K562 (cell line): ENCODE results near the gene CBLIF. TPM values are rescaled to one million over a fixed set of nuclear protein-coding genes. Genes with fewer than 3 reads are reported as not detected.
A peak's percentile ranks its signal among the peaks of the same experiment; 100 is the strongest.

Experiments
- ATAC-seq: fragments of 200-7000 bp; cut with Tn5 transposase; 3 replicates; pipeline ENCODE4 v1.9.1; 2020; ENCODE audit warnings: moderate library complexity
- BruUV-seq: library from RNA; stranded (reverse); fragments of 400-500 nt; replicated peaks from 2 replicates; lab custom pipeline; 2021; lab: Mats Ljungman, UMichigan
- CTCF ChIA-PET: fragments of 300-600 bp; formaldehyde crosslinking; extraction: SDS; loops from one replicate; lab custom pipeline; 2021; ENCODE audit warnings: low intra/inter-chr PET ratio; lab: Yijun Ruan, JAX
- POLR2A ChIA-PET: fragments of 300-600, 350-650 bp; sonication (Branson Sonifier 250); formaldehyde crosslinking; extraction: SDS; loops from one replicate; lab custom pipeline; 2021; ENCODE audit warnings: antibody characterized with exemption, inconsistent platforms; lab: Yijun Ruan, JAX
- DNase-seq, 4 experiments: peaks; one replicate each; pipeline versions ENCODE4 v3.0.0 to v3.0.0-alpha.2; 2011 to 2018; ENCODE audit warnings: low spot score in 3 of 4, mixed read lengths in 3 of 4; ENCODE audit errors: extremely low read depth in 1 of 4
- FAIRE-seq: peaks from 2 replicates; lab custom pipeline; 2011; peaks lifted over from hg19 to GRCh38; lab: Jason Lieb, UNC
- H2AFZ ChIP-seq: 2 replicates; pipeline ENCODE4 v1.6.0; 2011; ENCODE audit warnings: low read depth, low read length, control low read depth, inconsistent platforms
- H3K27ac ChIP-seq: fragments of 200-600 bp; 3 replicates; pipeline ENCODE4 v1.8.0; 2011; ENCODE audit warnings: low read depth, mild to moderate bottlenecking, control low read depth, inconsistent platforms, low read length, moderate library complexity, mixed read lengths; ENCODE audit errors: extremely low read depth
- H3K27me3 ChIP-seq, 2 experiments: fragments of 300-600 bp in 1 of 2; 2 replicates in 1 of 2; 3 replicates in 1 of 2; pipeline versions ENCODE4 v1.6.0 to v1.8.0; 2011; ENCODE audit warnings: inconsistent platforms in 2 of 2, low read length in 2 of 2, mild to moderate bottlenecking in 1 of 2, mixed read lengths in 1 of 2, moderate library complexity in 1 of 2; ENCODE audit not compliant: control insufficient read depth in 2 of 2, insufficient read depth in 2 of 2
- H3K36me3 ChIP-seq: fragments of 300-600 bp; 3 replicates; pipeline ENCODE4 v1.8.0; 2011; ENCODE audit warnings: mild to moderate bottlenecking, low read length, inconsistent platforms; ENCODE audit not compliant: control insufficient read depth, insufficient read depth
- H3K4me1 ChIP-seq, 2 experiments: fragments of 200-600 bp in 1 of 2; replicated peaks in 1 of 2; 2 replicates in 1 of 2; 3 replicates in 1 of 2; pipeline versions ENCODE4 v1.5.1 to v1.8.0; 2011; ENCODE audit warnings: inconsistent platforms in 2 of 2, low read length in 2 of 2, mild to moderate bottlenecking in 1 of 2, mixed read lengths in 1 of 2, moderate library complexity in 1 of 2; ENCODE audit not compliant: control insufficient read depth in 2 of 2, insufficient read depth in 2 of 2
- H3K4me2 ChIP-seq: 2 replicates; pipeline ENCODE4 v1.6.1; 2011; ENCODE audit warnings: low read length, control low read depth, inconsistent platforms, mixed read lengths; ENCODE audit not compliant: insufficient read depth
- H3K4me3 ChIP-seq: fragments of 200-600 bp; sonication (generic), shearing (Covaris generic); 2 replicates; pipeline ENCODE4 v1.5.1; 2016; ENCODE audit warnings: control low read depth, inconsistent platforms
- H3K79me2 ChIP-seq: fragments of 200-600 bp; 3 replicates; pipeline ENCODE4 v1.8.0; 2011; ENCODE audit warnings: low read length, inconsistent platforms; ENCODE audit not compliant: control insufficient read depth, insufficient read depth
- H3K9ac ChIP-seq, 2 experiments: 2 replicates each; pipeline versions ENCODE4 v1.6.0 to v1.6.1; 2011; ENCODE audit warnings: low read depth in 2 of 2, low read length in 2 of 2, control low read depth in 1 of 2, inconsistent platforms in 1 of 2, mild to moderate bottlenecking in 1 of 2, mixed read lengths in 1 of 2; ENCODE audit not compliant: insufficient read depth in 1 of 2
- H3K9me1 ChIP-seq: one replicate; pipeline ENCODE4 v1.6.0; 2011; ENCODE audit warnings: inconsistent platforms, mild to moderate bottlenecking, low read length, moderate library complexity; ENCODE audit not compliant: control insufficient read depth, insufficient read depth
- H3K9me3 ChIP-seq: replicated peaks from 2 replicates; pipeline ENCODE4 v1.5.1; 2011; ENCODE audit warnings: low read depth, low read length, inconsistent platforms; ENCODE audit not compliant: control insufficient read depth, insufficient read depth
- H4K20me1 ChIP-seq: replicated peaks from 2 replicates; pipeline ENCODE4 v1.6.1; 2011; ENCODE audit warnings: low read length, inconsistent platforms, mixed read lengths; ENCODE audit not compliant: control insufficient read depth, insufficient read depth
- ARID1B ChIP-seq: fragments of 450-650 bp; IDR thresholded peaks from 2 replicates; pipeline ENCODE4 v1.6.1; 2016; ENCODE audit warnings: antibody characterized with exemption, mild to moderate bottlenecking, inconsistent platforms
- EHMT2 ChIP-seq: fragments of 450-650 bp; IDR thresholded peaks from 2 replicates; pipeline ENCODE4 v1.6.1; 2018; ENCODE audit warnings: antibody characterized with exemption
- GTF2F1 ChIP-seq: IDR thresholded peaks from 2 replicates; pipeline ENCODE4 v1.6.1; 2011; ENCODE audit warnings: low read depth, low read length, improper control_type of control experiment
- HIVEP1 ChIP-seq: fragments of 250-450 bp; sonication (Bioruptor Pico); IDR thresholded peaks from 2 replicates; pipeline ENCODE4 v1.4.0; 2020; ENCODE audit warnings: mild to moderate bottlenecking
- NCOA2 ChIP-seq, 2 experiments: fragments of 450-650 bp; IDR thresholded peaks; 2 replicates each; pipeline ENCODE4 v1.6.1; 2018; ENCODE audit warnings: mild to moderate bottlenecking in 2 of 2, moderate library complexity in 1 of 2; ENCODE audit not compliant: partially characterized antibody in 2 of 2
- NFIC ChIP-seq: fragments of 450-650 bp; IDR thresholded peaks from 2 replicates; pipeline ENCODE4 v1.6.1; 2017; ENCODE audit warnings: mild to moderate bottlenecking, inconsistent platforms
- NFIX ChIP-seq: fragments of 250-450 bp; sonication (Bioruptor Pico); IDR thresholded peaks from 2 replicates; pipeline ENCODE4 v1.4.0; 2020; ENCODE audit warnings: low read depth, mild to moderate bottlenecking, moderate library complexity
- NRF1 ChIP-seq, 2 experiments: fragments of 450-650 bp; IDR thresholded peaks in 1 of 2; conservative IDR thresholded peaks in 1 of 2; 2 replicates each; pipeline ENCODE4 v1.6.1; 2014; ENCODE audit warnings: mild to moderate bottlenecking in 2 of 2
- PRMT5 ChIP-seq: sonication (generic); formaldehyde crosslinking; IDR thresholded peaks from 2 replicates; pipeline ENCODE4 v1.5.0; 2020; ENCODE audit warnings: missing genetic modification reagents
- RNF219 ChIP-seq: fragments of 250-450 bp; sonication (Bioruptor Pico); IDR thresholded peaks from 2 replicates; pipeline ENCODE4 v1.5.0; 2022; ENCODE audit warnings: mild to moderate bottlenecking
- SMAD1 ChIP-seq: fragments of 150-350 bp; IDR thresholded peaks from 2 replicates; pipeline ENCODE4 v1.6.1; 2014; ENCODE audit warnings: low read length, low read depth; ENCODE audit not compliant: partially characterized antibody
- XRCC4 ChIP-seq: IDR thresholded peaks from one replicate; pipeline ENCODE4 v1.6.1; 2011; ENCODE audit not compliant: insufficient read depth, insufficient read length; ENCODE audit errors: extremely low read depth
- YY1 ChIP-seq, 3 experiments: IDR thresholded peaks; 2 replicates each; pipeline ENCODE4 v1.6.1; 2011; ENCODE audit warnings: low read length in 2 of 3, mild to moderate bottlenecking in 2 of 3, moderate library complexity in 2 of 3, borderline replicate concordance in 1 of 3, control low read depth in 1 of 3, low read depth in 1 of 3; ENCODE audit not compliant: insufficient read depth in 3 of 3, insufficient replicate concordance in 2 of 3, control insufficient read depth in 1 of 3, insufficient read length in 1 of 3; ENCODE audit errors: extremely low read depth in 1 of 3
- WGBS: fragments of 100-300 bp; shearing (Covaris generic); methylation state at CpG from one replicate; pipeline ENCODE4 v1.1.6; 2016; ENCODE audit warnings: low coverage, mixed read lengths; ENCODE audit not compliant: insufficient coverage; ENCODE audit errors: missing lambda C conversion rate; 5-methylcytosine and 5-hydroxymethylcytosine counted together
- in situ Hi-C: fragments of 300-500 bp; cut with MboI; formaldehyde crosslinking; loops from 4 replicates; pipeline ENCODE4 v1.15.0; 2018; ENCODE audit warnings: inconsistent platforms, mixed read lengths
- intact Hi-C: fragments of 100-400 bp; cut with micrococcal nuclease; formaldehyde crosslinking; loops from 2 replicates; pipeline ENCODE4 v1.14.2; 2022
- polyA plus RNA-seq, 8 experiments: library from polyadenylated mRNA; depleted of rRNA in 4 of 8; stranded (reverse) in 5 of 8; unstranded in 3 of 8; fragments of >200 nt; fragmentation: Nextera tagmentation in 2 of 8; fragmentation: Illumina TruSeq in 1 of 8; extraction: Ambion mirVana in 2 of 8; extraction: Trizol in 1 of 8; gene quantifications; 2 replicates each; pipeline versions ENCODE4 v1.2.1 to v1.2.3, GENCODE V29; 2011 to 2014; ENCODE audit warnings: inconsistent platforms in 1 of 8, missing spikeins in 1 of 8
- total RNA-seq, 7 experiments: library from RNA; depleted of rRNA in 6 of 7; stranded (reverse); fragments of >200 nt in 6 of 7; fragmentation: Illumina TruSeq in 2 of 7; extraction: Trizol in 2 of 7; gene quantifications; 2 replicates each; pipeline versions ENCODE4 v1.2.1 to v1.2.3, GENCODE V29; 2011 to 2021; ENCODE audit warnings: low replicate concordance in 1 of 7
- TF ChIP-seq, protein P1 (sequence below): sonication (generic); formaldehyde crosslinking; IDR thresholded peaks from 2 replicates; pipeline ENCODE4 v1.8.1; 2023; ENCODE audit warnings: missing genetic modification reagents, mild to moderate bottlenecking, borderline replicate concordance
- TF ChIP-seq, protein P2 (sequence below): fragments of 250-450 bp; sonication (Bioruptor Pico); IDR thresholded peaks from 2 replicates; pipeline ENCODE4 v1.5.0; 2021

Gene CBLIF
- total and polyA plus RNA-seq, 9 of the 15 experiments (the other 6 are each of a cell fraction or from before 2014, with no cell fraction given), result 0.07 to 0.83 (median 0.54) TPM

DNA sequence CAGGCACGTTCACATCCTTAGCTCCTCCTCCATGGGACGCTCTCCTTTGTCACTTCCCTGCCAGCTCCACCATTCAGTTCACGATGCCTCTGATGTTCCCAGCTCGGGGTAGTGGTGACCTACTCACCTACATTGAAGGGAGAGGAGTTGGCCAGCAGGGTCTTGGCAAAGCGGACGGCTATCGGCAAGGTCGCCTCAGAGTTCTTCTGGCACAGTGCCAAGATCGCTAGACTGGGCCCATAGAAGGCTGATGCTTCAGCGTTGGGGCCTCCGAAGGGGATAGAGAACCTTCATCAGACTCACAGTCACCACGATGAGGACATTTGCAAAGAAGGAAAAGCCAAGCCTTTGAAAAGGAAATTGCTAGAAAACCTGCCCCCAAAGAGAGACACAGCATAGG lies 3.0 kb downstream of the CBLIF start:
- Histone ChIP-seq H3K4me1 (peaks cover 4 to 38% of the 10 kb centered on the region in 2 experiments; a peak in 4 of 5 replicates), H3K4me3 (no peak overlapping the region), H3K79me2 (no peaks in the 10 kb centered on the region), H3K9me3 (no peaks in the 10 kb centered on the region), H3K9me1 (no peaks in the 10 kb centered on the region), H4K20me1 (no peaks in the 10 kb centered on the region), H3K27me3 (no peaks in the 10 kb centered on the region), H2AFZ (peak overlapping the region; percentile 69), H3K9ac (peak overlapping the region; percentile 15 to 76; a peak in 2 of 4 replicates), H3K27ac (no peak overlapping the region), H3K36me3 (no peaks in the 10 kb centered on the region), H3K4me2 (peak overlapping the region; percentile 70)
- CTCF ChIA-PET, result no interaction called here
- ATAC-seq (peak; percentile 47), FAIRE-seq (no peak), DNase-seq (peak; percentile 44 to 64 (median 56))
- BruUV-seq, result no TSS peak
- WGBS, result 15% methylated on average over 12 of the region's 12 CpGs
- intact Hi-C loops, result no loop called here
- in situ Hi-C loops, result no loop called here
- POLR2A ChIA-PET, result no interaction called here
- TF ChIP-seq SMAD1 (peak; percentile 99), NFIX (CRISPR knock-in tag) (peak; percentile 100), GTF2F1 (0 out of 2 replicates have a peak, but pooled peaks have one; percentile 43), XRCC4 (no peak), HIVEP1 (CRISPR knock-in tag) (no peak), YY1 (IDR thresholded peaks at IDR 0.05; ENCODE audit: borderline replicate concordance in 1 of 3, control insufficient read depth in 1 of 3, extremely low read depth in 1 of 3, insufficient read depth in 3 of 3, insufficient read length in 1 of 3, insufficient replicate concordance in 2 of 3, low read depth in 1 of 3, low read length in 2 of 3) (no peak), PRMT5 (CRISPR knock-in tag) (no peak), NCOA2 (IDR thresholded peaks at IDR 0.05; ENCODE audit: partially characterized antibody in 2 of 2) (peak in 1 of 2 experiments; percentile 90), NFIC (peak; percentile 100), NRF1 (conservative IDR thresholded peaks at IDR 0.05 in 1 of 2, IDR thresholded peaks at IDR 0.05 in 1 of 2) (no peak), EHMT2 (0 out of 2 replicates have a peak, but pooled peaks have one; percentile 6), ARID1B (peak; percentile 35), RNF219 (no peak)
- TF ChIP-seq, protein P1, sequence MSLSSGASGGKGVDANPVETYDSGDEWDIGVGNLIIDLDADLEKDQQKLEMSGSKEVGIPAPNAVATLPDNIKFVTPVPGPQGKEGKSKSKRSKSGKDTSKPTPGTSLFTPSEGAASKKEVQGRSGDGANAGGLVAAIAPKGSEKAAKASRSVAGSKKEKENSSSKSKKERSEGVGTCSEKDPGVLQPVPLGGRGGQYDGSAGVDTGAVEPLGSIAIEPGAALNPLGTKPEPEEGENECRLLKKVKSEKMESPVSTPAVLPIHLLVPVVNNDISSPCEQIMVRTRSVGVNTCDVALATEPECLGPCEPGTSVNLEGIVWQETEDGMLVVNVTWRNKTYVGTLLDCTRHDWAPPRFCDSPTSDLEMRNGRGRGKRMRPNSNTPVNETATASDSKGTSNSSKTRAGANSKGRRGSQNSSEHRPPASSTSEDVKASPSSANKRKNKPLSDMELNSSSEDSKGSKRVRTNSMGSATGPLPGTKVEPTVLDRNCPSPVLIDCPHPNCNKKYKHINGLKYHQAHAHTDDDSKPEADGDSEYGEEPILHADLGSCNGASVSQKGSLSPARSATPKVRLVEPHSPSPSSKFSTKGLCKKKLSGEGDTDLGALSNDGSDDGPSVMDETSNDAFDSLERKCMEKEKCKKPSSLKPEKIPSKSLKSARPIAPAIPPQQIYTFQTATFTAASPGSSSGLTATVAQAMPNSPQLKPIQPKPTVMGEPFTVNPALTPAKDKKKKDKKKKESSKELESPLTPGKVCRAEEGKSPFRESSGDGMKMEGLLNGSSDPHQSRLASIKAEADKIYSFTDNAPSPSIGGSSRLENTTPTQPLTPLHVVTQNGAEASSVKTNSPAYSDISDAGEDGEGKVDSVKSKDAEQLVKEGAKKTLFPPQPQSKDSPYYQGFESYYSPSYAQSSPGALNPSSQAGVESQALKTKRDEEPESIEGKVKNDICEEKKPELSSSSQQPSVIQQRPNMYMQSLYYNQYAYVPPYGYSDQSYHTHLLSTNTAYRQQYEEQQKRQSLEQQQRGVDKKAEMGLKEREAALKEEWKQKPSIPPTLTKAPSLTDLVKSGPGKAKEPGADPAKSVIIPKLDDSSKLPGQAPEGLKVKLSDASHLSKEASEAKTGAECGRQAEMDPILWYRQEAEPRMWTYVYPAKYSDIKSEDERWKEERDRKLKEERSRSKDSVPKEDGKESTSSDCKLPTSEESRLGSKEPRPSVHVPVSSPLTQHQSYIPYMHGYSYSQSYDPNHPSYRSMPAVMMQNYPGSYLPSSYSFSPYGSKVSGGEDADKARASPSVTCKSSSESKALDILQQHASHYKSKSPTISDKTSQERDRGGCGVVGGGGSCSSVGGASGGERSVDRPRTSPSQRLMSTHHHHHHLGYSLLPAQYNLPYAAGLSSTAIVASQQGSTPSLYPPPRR (CRISPR knock-in tag), result no peak
- TF ChIP-seq, protein P2, sequence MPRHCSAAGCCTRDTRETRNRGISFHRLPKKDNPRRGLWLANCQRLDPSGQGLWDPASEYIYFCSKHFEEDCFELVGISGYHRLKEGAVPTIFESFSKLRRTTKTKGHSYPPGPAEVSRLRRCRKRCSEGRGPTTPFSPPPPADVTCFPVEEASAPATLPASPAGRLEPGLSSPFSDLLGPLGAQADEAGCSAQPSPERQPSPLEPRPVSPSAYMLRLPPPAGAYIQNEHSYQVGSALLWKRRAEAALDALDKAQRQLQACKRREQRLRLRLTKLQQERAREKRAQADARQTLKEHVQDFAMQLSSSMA (CRISPR knock-in tag), result no peak
